GM19351 (cell line): ENCODE measurements around the gene SLC19A1.

Experiments used
- ATAC-seq: cut with Tn5 transposase; IDR thresholded peaks from one replicate; pipeline ENCODE4 v1.9.1; 2021; ENCODE audit warnings: mild to moderate bottlenecking, moderate library complexity; ENCODE audit not compliant: unreplicated experiment

SLC19A1 gene

DNA sequence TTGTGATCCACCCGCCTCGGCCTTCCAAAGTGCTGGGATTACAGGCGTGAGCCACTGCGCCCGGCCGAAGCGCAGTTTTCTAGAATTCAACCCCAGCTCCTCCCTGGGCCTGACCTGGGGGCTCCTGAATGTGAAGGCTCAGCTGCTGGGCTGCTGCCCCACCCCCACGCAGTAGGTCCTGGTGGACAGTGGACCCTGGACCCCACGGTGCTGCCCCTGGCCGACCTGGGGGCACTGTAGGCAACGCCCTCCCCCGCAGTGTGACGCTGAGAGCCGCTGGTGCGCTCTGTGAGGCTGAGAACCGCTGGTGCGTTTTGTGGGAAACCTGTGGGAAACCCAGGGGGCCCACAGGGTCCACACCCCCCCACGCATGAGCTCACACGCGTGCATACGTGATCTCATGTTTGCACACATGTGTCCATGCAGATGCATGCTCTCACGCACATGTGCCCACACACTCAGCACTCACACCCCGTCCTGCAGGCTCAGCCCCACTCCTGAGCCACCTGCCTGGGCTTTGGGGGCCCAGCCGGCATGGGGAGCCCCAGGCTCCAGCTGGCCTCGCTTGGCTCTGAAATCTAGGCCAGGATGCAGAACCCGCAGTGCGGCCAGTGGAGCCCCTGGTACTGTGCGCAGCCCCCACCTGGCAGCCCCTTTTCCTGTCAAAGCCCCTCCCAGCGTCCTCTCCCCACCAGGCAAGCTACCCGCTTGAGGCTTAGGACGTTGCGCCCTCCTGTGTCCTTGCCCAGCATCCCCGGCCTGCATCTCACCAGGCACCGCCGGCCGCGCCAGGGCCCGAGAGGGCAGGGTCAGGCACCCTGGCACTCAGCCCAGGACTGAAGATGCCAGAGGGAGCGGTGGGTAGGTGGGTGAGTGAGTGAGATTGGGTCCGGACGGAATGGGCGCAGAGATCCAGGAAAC lies 69.5 kb downstream of the SLC19A1 start:
- no peak for ATAC-seq

DNA sequence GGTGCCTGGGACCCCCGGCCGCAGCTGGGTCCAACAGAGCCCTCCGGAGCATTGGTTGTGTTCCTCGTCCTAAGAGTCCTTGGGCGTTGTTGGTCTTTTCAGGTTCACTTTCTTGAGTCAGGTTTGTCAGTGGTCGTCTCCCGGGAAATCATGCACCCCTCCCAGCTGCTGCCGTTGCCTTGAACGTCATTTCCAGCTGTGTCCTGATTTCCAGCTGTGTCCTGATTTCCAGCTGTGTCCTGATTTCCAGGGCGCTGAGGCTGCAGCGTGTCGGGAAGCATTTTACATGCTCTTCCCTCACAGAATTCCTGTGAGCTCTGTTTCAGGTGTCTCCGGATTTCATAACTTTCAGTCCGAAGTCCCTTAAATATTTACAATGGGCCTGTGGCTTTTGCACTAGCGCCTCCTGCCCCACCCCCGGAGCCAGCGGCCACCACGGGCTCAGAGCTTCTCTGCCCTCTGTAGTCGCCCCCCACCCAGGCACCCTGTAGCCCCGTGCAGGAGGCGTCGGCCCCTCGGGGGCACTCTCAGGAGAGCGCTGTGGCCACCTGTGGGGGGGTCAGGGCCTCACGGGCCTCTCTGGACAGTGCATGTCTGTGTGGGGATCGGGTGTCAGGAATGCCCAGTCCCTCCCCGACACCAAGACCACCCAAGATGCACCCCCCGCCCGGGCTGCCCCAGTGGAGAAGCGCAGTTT lies 70.6 kb downstream of the SLC19A1 start:
- ATAC-seq: no peak

DNA sequence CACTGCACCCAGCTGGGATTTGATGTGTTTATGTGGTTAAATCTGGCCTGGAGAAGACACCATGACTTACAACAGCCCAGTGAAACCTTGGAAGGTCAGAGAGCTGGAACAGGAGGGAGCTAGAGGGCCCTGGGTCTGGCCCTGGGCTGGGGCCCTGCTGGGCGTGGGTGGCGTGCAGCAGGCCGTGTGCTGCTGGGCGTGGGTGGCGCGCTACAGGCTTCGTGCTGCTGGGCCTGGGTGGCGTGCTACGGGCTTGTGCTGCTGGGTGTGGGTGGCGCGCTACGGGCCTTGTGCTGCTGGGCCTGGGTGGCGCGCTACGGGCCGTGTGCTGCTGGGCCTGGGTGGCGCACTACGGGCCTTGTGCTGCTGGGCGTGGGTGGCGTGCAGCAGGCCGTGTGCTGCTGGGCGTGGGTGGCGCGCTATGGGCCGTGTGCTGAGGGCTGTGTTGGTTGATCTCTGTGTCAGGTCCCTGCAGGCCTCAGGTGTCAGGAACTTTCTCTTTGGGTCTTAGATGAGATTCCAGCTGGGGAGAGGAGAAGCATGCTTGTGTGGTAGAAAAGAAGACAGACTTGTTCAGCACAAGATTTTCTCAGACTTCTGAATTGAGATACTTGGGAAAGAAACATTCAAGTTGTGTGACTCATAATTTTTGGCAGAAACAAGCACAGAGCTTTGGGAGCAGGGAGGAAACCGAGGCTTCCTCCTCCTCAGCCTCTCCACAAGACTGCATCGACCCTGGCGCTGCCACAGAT lies 71.3 kb downstream of the SLC19A1 start:
- ATAC-seq: no peak

DNA sequence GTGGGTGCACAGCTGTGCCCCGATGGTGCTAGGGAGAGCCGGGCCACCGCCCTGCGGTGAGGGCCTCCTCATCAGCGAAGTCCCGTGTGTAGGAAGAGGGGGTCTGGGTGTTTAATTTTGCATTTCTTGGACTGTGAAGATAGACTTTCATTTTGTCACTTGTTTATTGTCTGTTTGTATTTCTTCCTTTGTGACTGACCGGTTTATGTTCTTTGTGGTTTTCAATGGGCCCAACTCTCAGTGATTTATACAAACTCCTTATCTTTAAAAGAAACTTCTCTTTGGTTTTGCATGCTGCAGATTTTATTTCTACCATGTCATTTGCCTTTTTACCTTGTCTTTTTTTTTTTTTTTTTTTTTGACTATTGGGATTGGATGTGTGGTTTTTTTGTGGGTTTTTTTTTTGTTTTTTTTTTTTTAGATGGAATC lies 72.1 kb downstream of the SLC19A1 start:
- no peak for ATAC-seq

DNA sequence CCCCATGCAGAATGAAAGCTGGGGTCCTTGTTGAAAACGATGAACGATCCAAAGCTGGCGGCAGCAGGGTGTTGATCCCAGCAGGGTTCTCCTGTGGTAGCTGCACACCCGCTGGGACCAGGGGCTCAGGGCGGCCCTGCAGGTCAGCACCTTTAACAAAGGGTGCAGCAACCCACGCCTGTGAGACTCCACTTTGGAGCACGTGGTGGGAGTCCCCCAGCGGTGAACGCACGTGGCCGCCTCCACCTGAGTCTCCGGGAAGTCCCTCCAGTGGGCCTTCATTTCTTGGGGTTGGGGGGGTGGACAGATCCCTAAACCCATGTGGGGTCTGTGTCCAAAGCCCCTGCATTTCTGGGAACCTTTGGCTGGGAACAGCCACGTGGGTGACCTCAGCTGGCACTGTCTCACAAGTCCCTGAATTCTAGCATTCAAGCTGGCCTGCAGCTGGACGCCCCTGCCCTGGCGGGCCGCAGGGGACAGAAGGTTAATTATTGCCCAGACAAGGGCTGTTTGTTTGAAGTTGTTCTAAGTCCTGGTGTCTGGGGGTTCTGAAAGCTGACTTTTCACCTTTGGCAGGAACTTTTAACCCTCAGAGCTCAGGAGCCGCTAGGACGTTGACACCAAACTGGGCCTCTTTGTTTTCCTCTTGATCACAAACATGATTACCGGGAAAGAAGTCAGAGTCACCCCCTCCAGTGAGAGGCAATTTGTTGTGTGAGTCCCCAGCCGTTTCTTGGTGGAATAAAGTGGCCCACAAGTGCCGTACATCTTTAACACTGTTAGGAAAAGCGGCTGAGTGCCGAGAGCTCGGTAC lies 72.8 kb downstream of the SLC19A1 start:
- ATAC-seq: no peak

DNA sequence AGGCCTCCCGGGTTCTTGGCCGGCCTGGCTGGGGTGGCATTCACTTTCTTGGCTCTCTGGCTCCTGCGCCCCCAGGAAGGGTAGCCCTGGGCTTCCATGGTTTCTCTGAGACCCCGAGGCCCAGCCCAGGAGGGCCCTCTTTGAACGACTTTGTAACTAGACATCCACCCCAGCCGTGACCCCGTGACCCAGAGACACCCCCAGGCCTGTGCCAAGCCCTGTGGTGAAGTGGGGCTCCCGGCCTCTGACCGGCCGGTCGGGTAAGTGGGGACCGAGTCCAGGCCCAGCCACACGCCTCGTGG lies 73.3 kb downstream of the SLC19A1 start:
- no peak for ATAC-seq

DNA sequence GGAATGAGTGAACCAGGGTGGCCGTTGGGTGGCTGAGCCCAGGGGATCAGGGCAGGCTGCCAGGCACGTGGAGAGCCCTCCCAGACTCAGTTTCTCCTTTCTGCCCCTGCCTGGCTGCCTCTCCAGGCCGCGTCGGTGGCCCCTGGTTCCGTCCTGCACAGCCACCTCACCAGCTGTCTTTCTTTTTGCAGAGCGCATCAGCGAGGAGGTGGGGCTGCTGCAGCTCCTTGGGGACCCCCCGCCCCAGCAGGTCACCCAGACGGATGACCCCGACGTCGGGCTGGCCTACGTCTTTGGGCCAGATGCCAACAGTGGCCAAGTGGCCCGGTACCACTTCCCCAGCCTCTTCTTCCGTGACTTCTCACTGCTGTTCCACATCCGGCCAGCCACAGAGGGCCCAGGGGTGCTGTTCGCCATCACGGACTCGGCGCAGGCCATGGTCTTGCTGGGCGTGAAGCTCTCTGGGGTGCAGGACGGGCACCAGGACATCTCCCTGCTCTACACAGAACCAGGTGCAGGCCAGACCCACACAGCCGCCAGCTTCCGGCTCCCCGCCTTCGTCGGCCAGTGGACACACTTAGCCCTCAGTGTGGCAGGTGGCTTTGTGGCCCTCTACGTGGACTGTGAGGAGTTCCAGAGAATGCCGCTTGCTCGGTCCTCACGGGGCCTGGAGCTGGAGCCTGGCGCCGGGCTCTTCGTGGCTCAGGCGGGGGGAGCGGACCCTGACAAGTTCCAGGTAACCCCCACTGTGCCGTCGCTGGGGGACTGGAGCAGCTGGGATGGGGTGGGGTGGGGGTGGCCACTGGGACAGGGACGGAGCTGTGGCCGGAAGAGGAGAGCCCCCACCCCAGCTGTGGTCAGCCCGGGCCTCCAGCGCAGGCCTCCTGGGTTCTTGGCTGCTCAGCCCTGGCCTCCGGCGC lies 73.9 kb downstream of the SLC19A1 start:
- ATAC-seq: no peak

DNA sequence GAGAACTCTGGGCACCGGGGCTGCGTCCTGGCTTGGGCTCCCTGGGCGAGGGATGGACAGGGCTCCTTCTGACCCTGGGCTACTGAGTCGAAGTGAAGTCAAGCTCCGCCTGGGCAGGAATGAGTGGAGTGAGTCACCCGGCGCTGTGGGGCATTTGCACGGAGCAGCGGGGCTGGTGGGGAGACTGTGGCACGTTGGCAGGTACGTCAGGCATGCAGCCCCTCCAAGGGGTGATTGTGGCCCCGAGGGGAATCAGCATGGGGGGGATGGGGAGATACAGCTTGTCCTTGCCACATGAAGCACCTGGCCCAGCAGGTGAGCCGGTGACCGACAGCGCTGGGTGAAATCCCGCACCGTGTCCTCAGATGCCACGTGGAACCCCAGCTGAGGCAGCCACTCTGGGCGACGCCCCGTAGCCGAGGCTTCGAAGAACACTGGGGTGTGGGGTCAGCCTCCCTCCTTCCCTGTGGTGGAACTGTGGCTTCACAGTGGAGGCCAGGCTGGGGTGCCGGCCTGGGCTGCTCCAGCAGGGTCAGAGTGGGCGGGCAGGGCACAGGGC lies 74.9 kb downstream of the SLC19A1 start:
- ATAC-seq: no peak

DNA sequence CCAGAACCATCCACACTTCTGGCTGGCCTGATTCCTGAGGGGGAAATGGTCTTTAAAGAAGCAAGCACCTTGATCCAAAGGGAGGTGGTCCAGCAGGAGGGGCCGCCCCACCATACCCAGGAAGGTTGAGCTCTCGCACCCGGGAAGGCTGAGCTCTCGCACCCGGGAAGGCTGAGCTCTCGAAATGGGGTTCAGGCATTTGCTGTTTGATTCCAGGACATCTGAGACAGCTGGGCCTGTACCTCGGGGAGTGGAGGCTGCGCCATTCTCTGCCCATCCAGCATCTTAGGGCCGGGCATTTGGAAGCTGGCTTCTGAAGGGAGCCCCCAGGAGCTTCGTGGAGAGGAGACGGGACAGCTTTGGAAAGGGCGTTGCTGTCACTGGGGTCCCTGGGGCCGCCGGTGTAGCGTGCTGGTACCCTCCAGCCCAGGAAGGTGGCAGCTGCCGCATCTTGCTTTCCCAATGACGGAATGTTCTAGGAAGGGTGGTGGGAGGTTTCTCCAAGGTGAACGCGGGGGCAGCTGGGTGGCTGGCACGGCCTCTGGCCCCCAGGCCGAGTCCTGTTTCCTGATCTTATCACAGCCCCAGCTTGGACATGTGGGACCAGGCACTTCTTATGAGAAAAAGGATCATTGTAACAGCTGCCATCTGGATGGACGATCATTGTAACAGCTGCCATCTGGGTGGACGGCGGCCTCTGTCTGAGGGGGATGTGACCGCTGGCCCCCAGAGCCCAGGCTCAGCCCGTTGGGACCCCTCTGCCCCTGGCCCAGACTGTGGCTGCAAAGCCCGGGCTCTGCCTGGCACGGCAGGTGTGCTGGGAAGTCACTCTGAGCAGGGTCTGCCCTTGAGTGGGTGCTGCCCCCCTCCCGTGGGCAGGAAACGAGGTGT lies 75.7 kb downstream of the SLC19A1 start:
- no peak for ATAC-seq

DNA sequence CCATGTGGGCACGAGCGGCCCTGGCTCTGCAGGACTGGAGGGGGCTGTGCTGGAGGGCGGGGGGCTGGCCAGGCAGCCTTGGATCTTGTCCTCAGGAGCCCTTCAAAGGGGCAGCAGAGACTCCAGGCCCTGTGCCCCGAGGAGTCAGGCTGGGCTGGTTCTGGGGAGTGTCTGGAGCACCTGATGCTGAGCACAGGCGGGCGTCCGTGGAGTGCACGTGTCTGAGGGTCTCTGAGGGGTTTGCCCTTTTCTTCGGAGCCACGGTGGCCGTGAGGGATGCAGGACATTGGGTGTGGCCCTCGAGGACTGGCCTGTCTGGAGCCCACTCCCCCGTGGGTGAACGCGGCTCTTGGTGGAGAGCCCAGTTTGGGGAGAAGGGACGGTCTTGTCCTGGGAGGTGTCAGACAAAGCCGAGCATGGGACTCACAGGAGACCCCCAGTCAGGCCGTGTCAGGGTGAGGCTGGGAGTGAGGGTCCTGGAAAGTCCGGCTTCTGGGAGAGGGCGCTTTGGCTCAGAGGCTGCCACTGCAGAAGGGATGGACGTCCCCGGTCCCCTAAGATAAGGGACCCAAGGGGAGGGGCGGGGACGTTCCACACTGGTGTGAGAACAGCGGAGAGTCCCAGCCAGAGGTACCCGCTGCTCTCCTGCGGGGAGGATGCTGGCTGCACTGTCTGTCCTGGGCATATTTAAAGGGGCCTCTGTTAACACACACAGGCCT lies 76.5 kb downstream of the SLC19A1 start:
- ATAC-seq: no peak

DNA sequence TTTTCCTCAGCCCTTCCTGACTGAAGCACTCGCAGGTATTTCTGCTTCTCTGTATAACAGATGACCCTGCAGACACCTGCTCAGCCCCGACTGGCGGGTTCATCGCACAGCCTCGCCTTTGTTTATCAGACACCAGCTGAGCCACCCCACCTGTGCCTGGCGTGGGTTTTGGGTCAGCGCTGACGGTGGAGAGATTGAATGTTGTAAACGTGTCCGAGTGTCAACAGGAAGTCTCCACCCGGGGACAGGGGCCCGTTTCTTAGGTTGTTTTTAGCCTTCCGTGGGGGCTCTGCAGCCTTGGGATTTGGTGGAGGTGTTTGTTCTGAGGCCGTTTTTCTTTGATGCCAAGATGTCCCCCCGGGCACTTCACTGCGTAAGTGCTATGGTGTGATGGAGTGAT lies 77.1 kb downstream of the SLC19A1 start:
- no peak for ATAC-seq

DNA sequence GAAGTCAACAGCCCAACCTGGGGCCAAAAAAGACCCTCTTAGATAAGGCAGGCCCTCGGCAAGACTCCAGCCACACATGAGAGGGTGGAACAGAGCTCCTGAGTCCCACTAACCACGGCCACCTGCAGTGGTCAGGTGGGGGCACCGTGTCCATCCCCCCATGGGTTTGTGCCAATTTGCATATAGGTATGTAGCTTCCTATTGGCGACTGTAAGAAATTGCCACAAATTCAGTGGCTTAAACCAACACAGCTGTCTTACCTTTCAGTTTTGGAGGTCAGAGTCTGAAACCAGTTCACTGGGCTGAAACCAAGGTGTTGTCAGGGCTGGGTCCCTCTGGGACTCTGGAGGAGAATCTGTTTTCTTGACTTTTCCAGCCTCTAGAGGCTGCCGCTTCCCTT lies 77.9 kb downstream of the SLC19A1 start:
- no peak for ATAC-seq

DNA sequence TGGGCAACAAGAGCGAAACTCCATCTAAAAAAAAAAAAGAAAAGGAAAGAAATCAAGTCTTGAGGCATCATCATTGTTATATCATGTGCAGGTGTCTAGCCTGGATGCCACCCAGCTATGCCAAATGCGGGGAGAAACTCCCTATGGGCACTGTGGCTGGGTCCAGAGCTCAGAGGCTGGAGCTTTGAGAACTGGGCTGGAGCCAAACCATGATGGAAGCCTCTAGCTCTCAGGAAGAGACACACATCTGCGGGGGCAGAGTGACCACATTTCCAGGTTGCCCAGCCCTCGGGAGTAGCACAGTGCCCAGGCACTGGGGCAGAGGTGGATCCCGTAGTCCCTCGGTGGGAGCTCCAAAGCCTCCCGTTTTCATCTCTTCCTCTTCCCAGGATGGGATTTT lies 78.4 kb downstream of the SLC19A1 start:
- ATAC-seq: no peak

DNA sequence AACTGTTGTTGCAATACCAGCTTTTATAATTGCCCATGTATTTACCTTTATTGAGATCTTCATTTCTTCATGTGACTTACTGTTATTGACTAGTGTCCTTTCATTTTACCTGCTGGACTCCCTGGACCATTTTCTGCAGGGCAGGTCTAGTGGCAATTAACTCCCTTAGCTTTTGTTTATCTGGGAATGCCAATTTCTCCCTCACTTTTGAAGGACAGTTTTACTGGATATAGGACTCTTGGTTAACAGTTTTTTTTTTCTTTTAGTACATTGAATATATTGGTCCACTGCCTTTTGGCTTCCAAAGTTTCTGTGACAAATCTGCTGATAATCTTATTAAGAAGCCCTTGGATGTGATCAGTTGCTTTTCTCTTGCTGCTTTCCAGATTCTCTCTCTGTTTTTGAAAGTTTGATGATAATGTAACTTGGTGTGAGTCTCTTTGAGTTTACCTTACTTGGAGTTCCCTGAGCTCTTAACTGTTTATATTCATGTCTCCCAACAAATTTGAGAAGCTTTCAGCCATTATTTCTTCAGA lies 80.4 kb downstream of the SLC19A1 start:
- ATAC-seq: no peak

DNA sequence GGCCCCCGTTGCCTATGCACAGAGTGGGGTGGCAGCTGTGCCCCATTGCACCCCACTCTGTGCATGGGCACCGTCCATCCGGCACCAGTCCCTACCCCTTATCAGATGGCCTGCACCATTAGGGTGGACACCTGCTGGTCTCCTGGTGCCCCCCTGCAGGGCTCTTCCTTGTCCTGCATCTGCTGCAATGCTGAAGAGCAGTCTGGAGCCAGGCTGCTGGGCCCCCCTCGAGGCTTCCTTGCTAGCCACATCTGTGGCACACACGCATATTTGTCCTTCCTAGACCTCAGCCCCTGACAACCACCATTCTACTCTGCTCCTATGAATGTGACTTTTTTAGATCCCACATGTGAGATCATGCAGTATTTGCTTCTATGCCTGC lies 80.9 kb downstream of the SLC19A1 start:
- no peak for ATAC-seq

DNA sequence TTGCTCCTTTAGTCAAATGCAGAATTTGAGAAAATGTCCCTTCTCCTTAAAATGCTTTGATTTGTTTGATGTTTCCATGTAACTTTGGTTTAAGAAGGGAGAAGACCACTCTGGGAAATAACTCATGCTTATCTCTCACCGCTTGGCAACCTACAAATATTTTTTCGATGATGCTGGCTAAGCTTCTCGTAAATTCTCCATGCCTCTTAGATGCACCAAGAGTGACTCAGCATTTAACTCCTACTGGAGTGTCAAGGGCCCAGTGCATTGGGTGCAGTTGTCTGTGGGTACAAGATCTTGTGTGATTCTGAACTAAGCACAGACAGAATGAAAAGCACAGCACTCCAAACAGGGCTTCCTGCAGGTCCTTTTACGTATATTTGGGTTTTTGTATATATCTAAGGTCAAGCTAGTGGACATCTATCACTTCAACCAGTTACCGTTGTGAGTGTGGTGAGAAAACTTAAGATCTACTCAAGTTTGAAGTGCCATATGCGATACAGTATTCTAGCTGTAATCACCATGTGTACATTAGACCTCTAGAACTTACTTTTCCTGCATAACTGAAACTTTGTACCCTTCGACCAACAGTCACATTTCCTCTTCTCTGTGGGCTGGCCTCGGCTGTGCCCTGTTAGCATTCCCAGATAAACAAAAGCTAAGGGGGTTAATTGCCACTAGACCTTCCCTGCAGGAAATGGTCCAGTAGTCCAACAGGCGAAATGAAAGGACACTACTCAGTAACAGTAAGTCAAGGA lies 81.5 kb downstream of the SLC19A1 start:
- ATAC-seq: no peak

DNA sequence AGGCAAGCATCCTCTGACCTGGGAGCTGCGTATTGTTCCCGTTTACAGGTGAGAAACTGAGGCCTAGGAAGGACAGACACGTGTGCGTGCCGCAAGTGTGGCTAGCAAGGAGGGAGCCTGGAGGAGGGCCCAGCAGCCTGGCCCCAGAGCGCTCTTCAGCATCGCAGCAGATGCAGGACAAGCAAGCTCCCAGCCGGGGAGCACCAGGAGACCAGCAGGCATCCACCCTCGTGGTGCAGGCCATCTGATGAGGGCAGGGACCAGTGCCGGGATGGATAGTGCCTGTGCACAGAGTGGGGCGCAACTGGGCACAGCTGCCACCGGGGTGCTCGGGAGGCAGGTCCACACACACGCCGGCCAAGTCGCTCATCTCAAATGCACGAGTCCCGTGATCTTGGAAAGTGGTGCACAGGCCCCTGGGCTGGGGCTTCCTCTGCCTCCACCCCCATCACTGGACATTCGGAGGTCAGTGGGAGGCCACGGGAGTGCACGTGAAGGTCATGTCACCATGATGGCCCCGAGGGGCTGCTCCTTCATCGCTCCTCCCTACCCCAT lies 82.2 kb downstream of the SLC19A1 start:
- no peak for ATAC-seq
